Activated CD8-positive, alpha-beta T cell treated with anti-CD3 and anti-CD28 coated beads for 36 hours (primary cell): ENCODE data around the gene KLHL30. TPM values are rescaled to one million over a fixed set of nuclear protein-coding genes. Genes with fewer than 3 reads are reported as not detected.

Source experiments
- ATAC-seq: fragments of 200-7000 bp; cut with Tn5 transposase; one replicate; pipeline ENCODE4 v1.10.0; 2021; ENCODE audit warnings: mild to moderate bottlenecking, moderate library complexity
- CTCF ChIA-PET: fragments of 350-600 bp; sonication (Branson Sonifier 250); formaldehyde crosslinking; loops from one replicate; lab custom pipeline; 2021; ENCODE audit warnings: antibody characterized with exemption; lab: Charles Lee
- POLR2A ChIA-PET: fragments of 350-600 bp; sonication (Branson Sonifier 250); formaldehyde crosslinking; loops from one replicate; lab custom pipeline; 2021; ENCODE audit warnings: antibody characterized with exemption; lab: Charles Lee
- DNase-seq: peaks from one replicate; pipeline ENCODE4 v3.0.0-alpha.2; 2020
- H3K27ac Mint-ChIP-seq: one replicate; pipeline ENCODE4 v1.8.0; 2021; ENCODE audit warnings: mild to moderate bottlenecking, mixed read lengths
- H3K27me3 Mint-ChIP-seq: one replicate; pipeline ENCODE4 v1.8.0; 2021; ENCODE audit warnings: mixed read lengths
- H3K36me3 Mint-ChIP-seq: one replicate; pipeline ENCODE4 v1.8.0; 2021; ENCODE audit warnings: low read depth, mixed read lengths
- H3K4me1 Mint-ChIP-seq: one replicate; pipeline ENCODE4 v1.8.0; 2021; ENCODE audit warnings: low read depth, mixed read lengths
- H3K4me3 Mint-ChIP-seq: one replicate; pipeline ENCODE4 v1.8.0; 2021; ENCODE audit warnings: mild to moderate bottlenecking, moderate library complexity, mixed read lengths
- H3K9me3 Mint-ChIP-seq: one replicate; pipeline ENCODE4 v1.8.0; 2021; ENCODE audit warnings: mixed read lengths
- intact Hi-C: fragments of 100-400 bp; cut with micrococcal nuclease; formaldehyde crosslinking; loops from one replicate; pipeline ENCODE4 v1.10.0; 2022
- total RNA-seq, 2 experiments: library from RNA; stranded (reverse); gene quantifications; one replicate each; pipeline ENCODE4 v1.2.3, GENCODE V29; 2021
- TF ChIP-seq, protein P1 (sequence below): fragments of 200-600 bp; IDR thresholded peaks from one replicate; pipeline ENCODE4 v1.8.0; 2022; ENCODE audit warnings: antibody characterized with exemption, mild to moderate bottlenecking

Gene KLHL30
- total RNA-seq, 2 experiments from 2014 or later = not detected

DNA sequence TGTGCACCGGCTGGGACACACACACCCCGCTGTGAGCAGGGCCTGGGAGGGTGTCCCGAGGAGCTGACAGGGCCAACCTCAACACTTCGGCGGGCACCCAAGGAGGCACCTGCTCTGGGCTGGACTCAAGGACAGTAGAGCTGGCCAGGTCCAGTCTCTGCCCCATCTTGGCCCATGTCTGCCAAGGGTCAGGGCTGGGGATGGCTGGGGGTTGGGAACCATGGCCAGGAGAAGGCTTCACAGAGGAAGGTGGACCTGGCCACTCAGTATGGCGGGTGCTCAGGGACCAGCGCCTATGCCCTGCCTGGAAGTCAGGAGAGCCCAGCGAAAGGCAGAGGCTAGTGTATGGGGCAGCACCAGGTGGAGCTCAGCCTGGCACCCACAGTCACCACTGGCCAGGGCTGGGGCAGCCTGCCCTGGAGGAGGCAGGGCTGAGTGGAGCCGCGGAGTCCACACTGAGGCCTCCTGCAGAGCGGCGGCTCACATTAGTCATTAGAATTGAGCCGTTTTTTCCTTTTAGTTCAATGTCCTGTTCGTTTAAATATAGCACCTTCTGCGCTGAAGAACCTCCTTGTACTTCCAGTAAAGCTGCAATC lies 24.5 kb downstream of the KLHL30 start:
- no peaks in the 10 kb centered on the region for H3K36me3 Mint-ChIP-seq
- intact Hi-C loops = no loop called here
- H3K27me3 Mint-ChIP-seq = peaks cover 20% of the 10 kb centered on the region
- ChIA-PET CTCF (interaction anchor here (0.9 to 1.0 kb wide), 2 partner anchors 16 to 100 kb away, joined by 4 read pairs; no protein-coding TSS in a partner anchor), POLR2A (no interaction called here)
- TF ChIP-seq, protein P1, sequence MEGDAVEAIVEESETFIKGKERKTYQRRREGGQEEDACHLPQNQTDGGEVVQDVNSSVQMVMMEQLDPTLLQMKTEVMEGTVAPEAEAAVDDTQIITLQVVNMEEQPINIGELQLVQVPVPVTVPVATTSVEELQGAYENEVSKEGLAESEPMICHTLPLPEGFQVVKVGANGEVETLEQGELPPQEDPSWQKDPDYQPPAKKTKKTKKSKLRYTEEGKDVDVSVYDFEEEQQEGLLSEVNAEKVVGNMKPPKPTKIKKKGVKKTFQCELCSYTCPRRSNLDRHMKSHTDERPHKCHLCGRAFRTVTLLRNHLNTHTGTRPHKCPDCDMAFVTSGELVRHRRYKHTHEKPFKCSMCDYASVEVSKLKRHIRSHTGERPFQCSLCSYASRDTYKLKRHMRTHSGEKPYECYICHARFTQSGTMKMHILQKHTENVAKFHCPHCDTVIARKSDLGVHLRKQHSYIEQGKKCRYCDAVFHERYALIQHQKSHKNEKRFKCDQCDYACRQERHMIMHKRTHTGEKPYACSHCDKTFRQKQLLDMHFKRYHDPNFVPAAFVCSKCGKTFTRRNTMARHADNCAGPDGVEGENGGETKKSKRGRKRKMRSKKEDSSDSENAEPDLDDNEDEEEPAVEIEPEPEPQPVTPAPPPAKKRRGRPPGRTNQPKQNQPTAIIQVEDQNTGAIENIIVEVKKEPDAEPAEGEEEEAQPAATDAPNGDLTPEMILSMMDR = no peak
- H3K9me3 Mint-ChIP-seq = no peaks in the 10 kb centered on the region
- no peak for ATAC-seq
- peaks cover 11% of the 10 kb centered on the region for H3K4me1 Mint-ChIP-seq
- H3K4me3 Mint-ChIP-seq = no peak overlapping the region
- no peak overlapping the region for H3K27ac Mint-ChIP-seq
- no peak for DNase-seq

DNA sequence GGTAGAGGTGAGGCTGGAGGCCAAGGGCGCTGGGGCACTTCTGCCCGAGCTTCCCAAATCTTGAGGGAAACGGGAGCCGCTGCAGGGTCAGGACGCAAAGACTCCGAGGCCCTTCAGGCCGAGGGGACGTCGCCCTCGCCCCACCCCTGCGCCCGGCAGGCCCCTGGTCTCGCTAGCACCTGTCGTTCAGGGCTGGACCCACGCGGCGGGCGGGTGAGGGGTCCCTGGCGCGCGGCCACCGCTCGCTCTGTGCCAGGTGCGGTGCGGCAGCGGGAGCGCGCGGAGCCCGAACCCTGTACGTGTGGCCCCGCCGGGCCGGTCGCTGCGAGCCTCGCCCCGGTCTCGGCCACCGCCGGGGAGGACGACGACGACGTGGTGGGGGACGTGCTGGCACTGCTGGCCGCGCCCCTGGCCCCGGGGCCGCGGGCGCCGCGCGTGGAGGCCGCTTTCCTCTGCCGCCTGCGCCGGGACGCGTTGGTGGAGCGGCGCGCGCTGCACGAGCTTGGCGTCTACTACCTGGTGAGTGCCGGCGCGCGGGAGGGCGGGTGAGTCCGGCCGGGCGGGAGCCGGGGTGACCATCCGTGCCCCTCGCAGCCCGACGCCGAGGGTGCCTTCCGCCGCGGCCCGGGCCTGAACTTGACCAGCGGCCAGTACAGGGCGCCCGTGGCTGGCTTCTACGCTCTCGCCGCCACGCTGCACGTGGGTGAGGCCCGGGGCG lies 25.2 kb downstream of the KLHL30 start:
- H3K4me1 Mint-ChIP-seq = peaks cover 11% of the 10 kb centered on the region
- H3K9me3 Mint-ChIP-seq = no peaks in the 10 kb centered on the region
- no peak for ATAC-seq
- TF ChIP-seq, protein P1 = no peak
- intact Hi-C loops = no loop called here
- H3K27ac Mint-ChIP-seq = no peak overlapping the region
- H3K27me3 Mint-ChIP-seq = peaks cover 20% of the 10 kb centered on the region
- POLR2A ChIA-PET = no interaction called here
- CTCF ChIA-PET = interaction anchor here (1.1 kb wide), 1 partner anchor 100 kb away, joined by 4 read pairs; no protein-coding TSS in a partner anchor
- peaks cover 1% of the 10 kb centered on the region for H3K36me3 Mint-ChIP-seq
- DNase-seq = no peak
- H3K4me3 Mint-ChIP-seq = no peak overlapping the region

DNA sequence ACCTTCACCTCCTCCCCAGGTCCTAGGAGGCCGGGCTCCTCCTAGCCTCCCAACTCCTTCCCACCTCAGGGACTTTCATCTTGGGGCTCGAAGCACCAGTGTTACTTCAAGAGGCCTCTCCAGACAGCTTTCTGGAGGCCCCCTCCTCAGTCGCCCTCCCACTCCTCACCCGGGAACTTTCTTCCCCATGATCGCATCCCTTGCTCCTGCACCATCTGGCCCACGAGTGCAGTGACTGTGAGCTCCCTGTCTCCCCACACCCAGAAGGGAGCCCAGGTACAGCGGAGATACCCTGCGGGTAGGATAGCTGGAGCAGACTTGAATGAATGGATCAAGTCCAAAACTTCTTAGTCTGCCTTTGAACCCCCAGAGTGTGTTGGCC lies 26.4 kb downstream of the KLHL30 start:
- H3K27ac Mint-ChIP-seq = no peak overlapping the region
- intact Hi-C loops = no loop called here
- ATAC-seq (no peak), DNase-seq (no peak)
- H3K4me3 Mint-ChIP-seq = no peak overlapping the region
- peaks cover 4% of the 10 kb centered on the region for H3K4me1 Mint-ChIP-seq
- H3K9me3 Mint-ChIP-seq = no peaks in the 10 kb centered on the region
- ChIA-PET POLR2A (interaction anchor here (1.3 kb wide), 1 partner anchor 75 kb away, joined by 3 read pairs; no protein-coding TSS in a partner anchor), CTCF (interaction anchor here (1.1 kb wide), 1 partner anchor 99 kb away, joined by 4 read pairs; no protein-coding TSS in a partner anchor)
- H3K27me3 Mint-ChIP-seq = peaks cover 12% of the 10 kb centered on the region
- peaks cover 2% of the 10 kb centered on the region for H3K36me3 Mint-ChIP-seq
- TF ChIP-seq, protein P1 = no peak

DNA sequence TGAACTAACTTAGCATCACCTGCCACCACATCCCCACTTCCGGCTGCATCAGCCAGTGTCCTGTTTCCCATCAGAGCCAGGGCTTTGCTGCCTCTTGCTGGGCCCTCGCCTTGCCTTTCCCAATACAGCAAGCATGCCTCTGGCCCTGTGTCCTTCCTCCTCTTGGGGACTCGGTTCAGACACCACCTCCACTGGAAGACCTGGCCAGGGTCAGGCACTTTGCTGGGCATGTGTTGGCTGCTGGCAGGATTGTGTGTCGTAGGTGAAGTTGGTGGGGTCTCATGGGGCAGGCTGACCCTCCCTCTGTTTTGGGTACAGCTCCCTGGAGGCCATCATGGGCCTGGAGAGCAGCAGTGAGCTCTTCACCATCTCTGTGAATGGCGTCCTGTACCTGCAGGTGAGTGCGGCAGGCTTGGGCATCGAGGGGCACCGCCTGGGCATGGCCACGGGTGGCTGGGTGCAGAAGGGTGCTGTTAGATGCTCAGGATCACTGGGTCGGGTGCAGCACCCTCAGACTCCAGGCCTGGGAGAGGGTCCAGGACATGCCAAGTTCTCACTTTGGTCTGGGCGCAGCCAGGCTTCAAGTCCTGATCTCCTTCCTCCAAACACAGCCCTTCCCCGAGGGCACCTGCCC lies 26.9 kb downstream of the KLHL30 start:
- Mint-ChIP-seq H3K9me3 (no peaks in the 10 kb centered on the region), H3K4me1 (peaks cover 3% of the 10 kb centered on the region), H3K27ac (no peak overlapping the region), H3K27me3 (peaks cover 11% of the 10 kb centered on the region), H3K4me3 (no peak overlapping the region), H3K36me3 (peaks cover 6% of the 10 kb centered on the region)
- ChIA-PET CTCF (no interaction called here), POLR2A (interaction anchor here (1.3 kb wide), 1 partner anchor 74 kb away, joined by 3 read pairs; no protein-coding TSS in a partner anchor)
- DNase-seq (no peak), ATAC-seq (no peak)
- intact Hi-C loops = no loop called here
- TF ChIP-seq, protein P1 = no peak
